Adipocyte (in vitro differentiated cells): ENCODE measurements around the gene HNRNPM.
A peak's percentile ranks its signal among the peaks of the same experiment; 100 is the strongest.

Experiments used
- DNase-seq: peaks from one replicate; pipeline ENCODE4 v3.0.0-alpha.2; 2015; ENCODE audit warnings: low read depth
- H3K27me3 ChIP-seq: replicated peaks from 2 replicates; pipeline ENCODE4 v1.7.0; 2013; ENCODE audit warnings: mild to moderate bottlenecking, low read length, moderate library complexity; ENCODE audit not compliant: control insufficient read depth, insufficient read depth
- H3K36me3 ChIP-seq: 2 replicates; pipeline ENCODE4 v1.7.0; 2013; ENCODE audit warnings: low read length, mild to moderate bottlenecking, moderate library complexity; ENCODE audit not compliant: control insufficient read depth, insufficient read depth, severe bottlenecking
- H3K4me1 ChIP-seq: 2 replicates; pipeline ENCODE4 v1.7.0; 2013; ENCODE audit warnings: mild to moderate bottlenecking, low read length, moderate library complexity; ENCODE audit not compliant: control insufficient read depth, insufficient read depth
- H3K4me3 ChIP-seq: 2 replicates; pipeline ENCODE4 v1.7.0; 2013; ENCODE audit warnings: mild to moderate bottlenecking, low read length, moderate library complexity
- H3K9ac ChIP-seq: 2 replicates; pipeline ENCODE4 v1.7.0; 2013; ENCODE audit warnings: mild to moderate bottlenecking, low read length, moderate library complexity
- H3K9me3 ChIP-seq: 2 replicates; pipeline ENCODE4 v1.7.0; 2013; ENCODE audit warnings: mild to moderate bottlenecking, low read length, moderate library complexity; ENCODE audit not compliant: control insufficient read depth

Gene HNRNPM

DNA sequence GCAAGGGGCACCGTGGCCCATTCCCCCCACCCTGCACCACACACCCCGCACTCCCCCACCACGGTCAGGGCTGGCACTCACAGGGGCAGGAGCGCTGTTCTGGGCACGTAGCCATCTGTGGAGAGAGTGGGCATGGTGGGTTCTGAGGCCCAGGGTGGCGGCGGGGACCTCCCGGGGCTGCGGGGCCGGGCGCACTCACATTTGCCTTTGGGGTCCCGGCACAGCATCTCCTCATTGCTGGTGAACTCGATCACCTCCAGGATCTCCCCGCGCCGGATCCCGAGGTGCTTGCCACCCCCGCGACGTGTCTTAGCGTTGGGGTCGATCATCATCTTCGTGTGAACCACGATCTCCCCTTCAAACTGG lies 45.6 kb downstream of the HNRNPM start:
- H3K9ac ChIP-seq = no peak overlapping the region
- H3K4me1 ChIP-seq = no peaks in the 10 kb centered on the region
- H3K27me3 ChIP-seq = no peaks in the 10 kb centered on the region
- no peak overlapping the region for H3K4me3 ChIP-seq
- H3K36me3 ChIP-seq = peaks cover 46% of the 10 kb centered on the region
- H3K9me3 ChIP-seq = no peaks in the 10 kb centered on the region
- no peak for DNase-seq

- no peak for DNase-seq
- Histone ChIP-seq H3K4me3 (no peak overlapping the region), H3K9ac (no peak overlapping the region), H3K27me3 (no peaks in the 10 kb centered on the region), H3K4me1 (no peaks in the 10 kb centered on the region), H3K36me3 (peaks cover 41% of the 10 kb centered on the region), H3K9me3 (no peaks in the 10 kb centered on the region)
Measured at GRCh38 chr19:8490873-8491272, 46.1 kb downstream of the HNRNPM start.

DNA sequence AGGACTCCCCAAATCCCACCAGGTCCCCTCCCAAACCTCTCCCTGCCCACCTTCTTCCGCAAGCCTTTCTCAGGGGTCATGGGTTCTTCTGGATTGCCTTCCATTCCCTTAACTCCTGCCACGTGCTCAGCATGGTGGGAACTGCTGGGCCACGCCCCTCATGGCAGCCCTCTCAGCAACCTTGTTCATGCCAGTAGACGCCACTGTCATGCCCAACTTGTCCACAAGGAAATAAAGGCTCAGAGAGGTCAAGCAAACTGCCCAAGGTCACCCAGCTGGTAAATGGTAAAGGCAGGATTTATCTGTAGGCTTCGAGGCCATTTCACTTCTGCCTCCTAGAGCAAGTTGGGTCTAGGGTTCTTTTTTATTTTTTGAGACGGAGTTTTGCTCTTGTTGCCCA lies 46.8 kb downstream of the HNRNPM start:
- H3K9me3 ChIP-seq = no peaks in the 10 kb centered on the region
- H3K27me3 ChIP-seq = no peaks in the 10 kb centered on the region
- no peak for DNase-seq
- H3K9ac ChIP-seq = no peak overlapping the region
- no peaks in the 10 kb centered on the region for H3K4me1 ChIP-seq
- H3K36me3 ChIP-seq = peaks cover 34% of the 10 kb centered on the region
- no peak overlapping the region for H3K4me3 ChIP-seq

DNA sequence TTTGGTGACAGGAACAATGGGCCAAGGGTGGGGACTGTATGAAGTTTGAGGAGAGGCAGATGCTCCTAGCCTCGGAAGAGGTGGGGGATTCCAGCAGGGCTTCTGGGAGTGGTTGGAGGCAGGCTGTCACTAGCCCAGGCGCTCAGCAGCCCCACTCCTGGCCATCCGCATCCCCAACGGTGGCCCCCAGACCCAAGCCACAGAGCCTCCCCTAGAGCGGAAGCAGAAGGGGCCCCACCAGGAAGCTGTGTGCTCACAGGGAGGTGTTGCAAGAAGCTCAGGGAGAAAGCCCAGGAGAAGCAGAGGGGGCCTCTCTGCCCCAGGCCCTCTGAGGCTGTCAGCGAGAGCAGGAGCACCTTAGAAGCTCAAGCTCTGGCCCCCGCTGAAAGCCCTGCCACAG lies 49.4 kb downstream of the HNRNPM start:
- peaks cover 8% of the 10 kb centered on the region for H3K36me3 ChIP-seq
- no peaks in the 10 kb centered on the region for H3K27me3 ChIP-seq
- H3K9me3 ChIP-seq = no peaks in the 10 kb centered on the region
- no peak overlapping the region for H3K4me3 ChIP-seq
- no peak for DNase-seq
- no peaks in the 10 kb centered on the region for H3K4me1 ChIP-seq
- no peak overlapping the region for H3K9ac ChIP-seq

- Histone ChIP-seq H3K9me3 (no peaks in the 10 kb centered on the region), H3K4me3 (no peak overlapping the region), H3K4me1 (no peaks in the 10 kb centered on the region), H3K9ac (no peak overlapping the region), H3K27me3 (no peaks in the 10 kb centered on the region), H3K36me3 (no peaks in the 10 kb centered on the region)
- DNase-seq = no peak
Measured at GRCh38 chr19:8498295-8498694, 53.5 kb downstream of the HNRNPM start.

GRCh38 chr19:8499048-8499833 lies 54.5 kb downstream of the HNRNPM start:
- Histone ChIP-seq H3K4me3 (no peak overlapping the region), H3K27me3 (no peaks in the 10 kb centered on the region), H3K36me3 (no peaks in the 10 kb centered on the region), H3K9me3 (no peaks in the 10 kb centered on the region), H3K9ac (no peak overlapping the region), H3K4me1 (peaks cover 3% of the 10 kb centered on the region)
- no peak for DNase-seq

DNA sequence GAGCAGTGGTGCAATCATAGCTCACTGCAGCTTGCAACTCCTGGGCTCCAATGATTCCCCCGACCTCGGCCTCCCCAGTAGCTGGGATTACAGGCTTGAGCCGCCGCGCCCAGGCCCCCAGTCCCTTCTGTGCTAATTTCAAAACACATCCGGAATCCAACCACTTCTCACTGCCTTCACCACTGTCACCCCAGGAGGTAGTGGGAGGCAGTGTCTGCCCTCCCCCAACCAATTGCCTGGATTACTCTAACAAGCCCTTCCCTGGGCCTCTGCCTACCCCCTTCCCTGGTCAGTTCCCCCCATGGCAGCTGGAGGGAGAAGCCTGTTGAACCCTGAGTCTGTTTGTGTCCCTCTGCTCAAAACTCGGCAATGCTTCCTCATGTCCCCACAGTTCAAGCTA lies 55.4 kb downstream of the HNRNPM start:
- DNase-seq = no peak
- Histone ChIP-seq H3K9me3 (no peaks in the 10 kb centered on the region), H3K4me3 (no peak overlapping the region), H3K36me3 (no peaks in the 10 kb centered on the region), H3K4me1 (peaks cover 3% of the 10 kb centered on the region), H3K9ac (peak overlapping the region; percentile 2), H3K27me3 (no peaks in the 10 kb centered on the region)

GRCh38 chr19:8501516-8501915 lies 56.7 kb downstream of the HNRNPM start:
- H3K4me1 ChIP-seq = peaks cover 7% of the 10 kb centered on the region
- DNase-seq = no peak
- H3K9me3 ChIP-seq = no peaks in the 10 kb centered on the region
- no peaks in the 10 kb centered on the region for H3K27me3 ChIP-seq
- H3K9ac ChIP-seq = peak overlapping the region; percentile 9
- H3K36me3 ChIP-seq = no peaks in the 10 kb centered on the region
- no peak overlapping the region for H3K4me3 ChIP-seq

GRCh38 chr19:8501981-8502380 lies 57.2 kb downstream of the HNRNPM start:
- Histone ChIP-seq H3K27me3 (no peaks in the 10 kb centered on the region), H3K4me1 (peaks cover 8% of the 10 kb centered on the region), H3K4me3 (no peak overlapping the region), H3K9me3 (no peaks in the 10 kb centered on the region), H3K9ac (peak overlapping the region; percentile 9), H3K36me3 (no peaks in the 10 kb centered on the region)
- DNase-seq = no peak

DNA sequence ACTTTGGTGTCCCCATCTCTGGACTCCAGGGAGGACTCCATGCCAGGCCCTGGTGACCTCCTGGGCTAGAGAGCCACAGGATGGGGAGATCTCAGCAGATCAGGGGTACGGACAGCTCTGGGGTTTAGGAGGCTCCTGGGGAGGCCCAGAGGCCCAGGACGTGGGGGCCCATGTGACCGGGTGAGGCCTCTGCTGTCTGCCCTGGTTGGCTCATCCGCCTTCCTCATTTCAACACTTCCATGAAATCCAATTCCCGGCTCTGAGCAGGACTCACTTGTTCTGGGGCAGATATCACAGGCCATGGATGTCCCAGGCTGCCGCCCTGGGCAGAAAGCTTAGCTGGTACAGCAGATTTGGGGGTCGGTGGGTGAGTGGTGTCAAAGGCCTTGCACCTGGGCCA lies 58.7 kb downstream of the HNRNPM start:
- Histone ChIP-seq H3K4me1 (peaks cover 8% of the 10 kb centered on the region), H3K36me3 (no peaks in the 10 kb centered on the region), H3K27me3 (no peaks in the 10 kb centered on the region), H3K9ac (no peak overlapping the region), H3K9me3 (no peaks in the 10 kb centered on the region), H3K4me3 (no peak overlapping the region)
- DNase-seq = no peak

GRCh38 chr19:8504171-8504570 lies 59.4 kb downstream of the HNRNPM start:
- no peak for DNase-seq
- H3K9ac ChIP-seq = no peak overlapping the region
- H3K4me1 ChIP-seq = peaks cover 8% of the 10 kb centered on the region
- H3K4me3 ChIP-seq = no peak overlapping the region
- no peaks in the 10 kb centered on the region for H3K36me3 ChIP-seq
- H3K9me3 ChIP-seq = no peaks in the 10 kb centered on the region
- no peaks in the 10 kb centered on the region for H3K27me3 ChIP-seq

DNA sequence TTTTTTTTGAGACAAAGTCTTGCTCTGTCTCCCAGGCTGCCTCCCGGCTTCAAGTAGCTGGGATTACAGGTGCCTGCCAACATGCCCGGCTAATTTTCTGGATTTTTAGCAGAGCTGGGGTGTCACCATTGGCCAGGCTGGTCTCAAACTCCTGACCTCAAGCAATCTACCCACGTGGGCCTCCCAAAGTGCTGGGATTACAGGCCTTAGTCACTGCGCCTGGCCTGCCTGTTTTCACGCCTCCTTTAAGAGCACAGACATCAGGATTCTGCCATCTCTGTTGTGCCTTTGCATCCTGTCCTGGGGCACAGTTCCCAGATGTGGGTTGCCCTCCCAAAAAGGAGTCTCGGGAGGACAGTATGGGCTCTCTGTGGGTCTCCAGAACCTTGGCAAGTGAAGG lies 60.1 kb downstream of the HNRNPM start:
- no peak for DNase-seq
- no peak overlapping the region for H3K4me3 ChIP-seq
- H3K9me3 ChIP-seq = no peaks in the 10 kb centered on the region
- no peaks in the 10 kb centered on the region for H3K36me3 ChIP-seq
- H3K9ac ChIP-seq = no peak overlapping the region
- no peaks in the 10 kb centered on the region for H3K27me3 ChIP-seq
- H3K4me1 ChIP-seq = peaks cover 8% of the 10 kb centered on the region
